GM19025 (cell line): ENCODE results near the gene SRPX2.

ENCODE experiments used
- ATAC-seq: cut with Tn5 transposase; IDR thresholded peaks from one replicate; pipeline ENCODE4 v1.9.1; 2021; ENCODE audit warnings: mild to moderate bottlenecking, low read depth, moderate library complexity; ENCODE audit not compliant: unreplicated experiment

The SRPX2 gene

DNA sequence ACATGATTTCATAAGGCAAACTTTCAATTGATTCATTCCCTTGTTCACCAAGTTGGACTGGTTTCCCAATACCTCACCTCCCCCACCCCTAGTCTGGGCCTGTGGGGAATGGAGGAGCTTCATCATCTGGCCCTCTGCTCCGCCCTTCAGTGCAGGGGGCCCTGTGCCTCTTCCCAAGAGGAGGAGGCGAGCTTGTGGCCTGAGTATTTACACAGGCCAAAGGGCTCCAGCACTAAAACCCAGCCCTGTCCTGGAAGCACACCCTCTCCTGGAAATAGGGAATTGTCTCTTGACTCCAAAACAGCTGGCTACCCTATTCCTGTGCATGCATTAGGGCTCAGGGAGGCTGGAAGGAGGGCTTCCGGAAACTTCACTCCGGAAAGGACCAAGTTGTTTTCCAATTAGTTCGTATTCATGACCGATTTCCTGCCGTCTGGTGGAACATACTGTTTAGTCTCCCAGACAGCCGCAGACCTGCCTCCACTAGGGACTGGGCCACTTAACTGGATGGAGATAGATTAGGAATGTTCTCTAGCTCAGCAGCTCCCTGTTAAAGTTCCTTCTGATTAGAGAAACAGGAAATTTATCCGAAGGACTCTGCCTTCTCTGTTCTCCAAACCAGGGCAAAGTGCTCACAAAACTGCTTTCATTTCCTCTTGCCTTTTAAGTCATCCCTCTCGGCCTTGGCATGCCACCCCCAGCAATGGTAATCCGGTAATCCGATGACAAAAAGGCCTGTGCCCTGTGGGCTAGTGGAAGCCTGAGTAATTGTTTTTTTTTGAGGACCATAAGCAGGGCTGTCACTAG lies 5.8 kb downstream of the SRPX2 start:
- ATAC-seq, result no peak

DNA sequence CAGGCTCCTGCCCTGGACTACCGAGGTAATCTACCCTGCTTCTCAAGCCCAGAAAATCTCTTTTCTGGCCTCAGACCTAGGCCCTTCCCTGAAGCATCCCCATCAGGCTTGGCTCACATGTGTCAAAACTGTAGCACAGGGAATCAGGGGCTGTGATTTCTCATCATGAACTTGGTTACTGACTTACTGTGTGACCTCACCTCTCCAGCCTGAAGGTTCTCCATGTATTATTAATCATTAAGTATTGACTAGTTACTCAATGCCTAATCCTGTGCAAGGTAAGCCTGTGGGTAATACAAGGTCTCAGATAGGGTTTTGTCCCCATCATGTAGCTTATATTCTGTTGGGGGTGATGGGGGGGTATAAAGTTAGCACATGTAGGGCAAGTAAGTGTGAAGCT lies 6.8 kb downstream of the SRPX2 start:
- no peak for ATAC-seq

DNA sequence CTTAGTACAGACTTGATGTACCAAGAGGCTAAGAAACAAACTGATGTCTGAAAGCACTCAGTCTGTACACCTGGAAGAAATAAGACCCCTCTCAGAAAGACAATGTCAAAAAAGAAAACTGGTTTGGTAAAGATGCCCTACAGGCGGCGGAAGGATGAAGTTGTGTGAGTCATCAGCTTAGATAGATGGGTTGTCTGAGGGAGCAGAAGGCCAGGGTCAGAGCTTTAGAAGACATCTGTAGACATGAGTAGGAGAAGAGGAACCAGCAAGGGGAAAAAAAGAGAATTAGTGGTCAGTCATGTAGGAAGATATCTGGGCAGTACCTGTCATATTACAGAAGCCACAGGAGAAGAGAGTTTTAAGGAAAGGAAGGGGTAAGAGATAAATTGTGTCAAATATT lies 8.3 kb downstream of the SRPX2 start:
- no peak for ATAC-seq

DNA sequence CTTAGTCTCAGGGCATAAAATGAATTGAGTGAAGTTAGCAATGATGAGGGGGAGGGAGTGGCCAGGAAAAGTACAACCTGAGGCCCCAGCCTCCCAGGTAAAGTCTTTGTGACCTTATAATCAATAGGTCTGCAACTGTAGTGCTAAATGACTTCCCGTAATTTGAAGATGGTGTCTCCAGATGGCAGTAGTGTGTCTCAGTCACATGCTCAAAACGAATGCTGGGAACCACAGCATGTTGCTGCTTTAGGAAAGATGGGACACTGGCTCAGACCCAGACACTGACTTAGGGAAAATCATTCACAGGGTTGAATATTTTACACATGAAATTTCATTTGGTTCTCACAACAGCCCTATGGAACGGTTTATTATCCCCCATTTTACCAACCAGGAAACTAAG lies 10.3 kb downstream of the SRPX2 start:
- ATAC-seq, result no peak

DNA sequence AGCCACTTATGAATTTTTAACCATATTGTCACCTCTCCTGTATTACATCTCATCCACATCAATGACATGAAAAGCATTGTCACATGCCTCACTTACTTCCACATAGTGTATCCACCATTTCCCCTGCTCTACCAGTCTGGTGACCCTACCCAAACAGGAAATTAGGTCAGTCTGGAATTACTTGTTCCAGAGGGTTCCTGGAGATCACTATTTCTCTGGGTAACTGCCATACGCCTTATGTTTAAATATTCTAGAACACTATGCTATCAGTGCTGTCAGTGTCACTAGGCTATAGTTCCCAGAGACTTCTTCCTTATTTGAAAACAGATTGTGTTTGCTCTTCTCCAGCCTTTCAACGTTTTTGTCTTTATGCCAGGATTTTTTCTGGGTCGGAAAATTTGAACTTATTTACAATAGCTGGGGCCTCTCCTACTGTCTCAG lies 15.0 kb downstream of the SRPX2 start:
- no peak for ATAC-seq

DNA sequence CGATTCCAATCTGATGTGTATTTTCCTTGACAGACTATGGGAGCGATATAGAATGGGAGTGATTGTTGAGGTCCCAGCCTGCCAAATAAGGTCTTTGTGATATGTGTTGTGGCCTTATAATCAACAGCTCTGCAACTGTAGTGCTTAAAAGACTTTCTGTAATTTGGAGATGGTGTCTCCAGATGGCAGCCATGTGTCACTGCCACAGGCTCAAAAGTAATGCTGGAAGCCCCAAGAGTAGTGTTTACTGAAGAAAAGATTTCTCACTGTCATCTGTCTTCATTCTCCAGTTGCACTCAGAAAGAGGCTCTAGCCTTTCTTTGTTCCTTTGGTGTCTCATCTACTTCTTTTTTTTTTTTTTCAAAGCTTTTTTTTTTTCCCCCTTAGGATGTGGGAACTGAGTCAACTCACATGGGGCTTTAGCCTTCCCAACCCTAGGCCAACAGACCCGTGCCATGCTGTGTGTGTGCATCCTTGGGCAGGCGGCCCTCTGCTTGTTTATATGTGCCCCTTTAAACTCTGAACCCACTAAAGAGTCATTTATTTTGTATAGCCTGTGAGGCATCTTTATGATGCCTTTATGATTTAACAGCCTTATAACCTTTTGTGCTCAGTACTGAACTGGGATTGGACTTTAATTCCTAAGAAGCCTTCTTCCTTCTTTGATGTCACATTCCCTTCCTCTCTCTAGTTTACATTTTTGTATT lies 15.6 kb downstream of the SRPX2 start:
- no peak for ATAC-seq

DNA sequence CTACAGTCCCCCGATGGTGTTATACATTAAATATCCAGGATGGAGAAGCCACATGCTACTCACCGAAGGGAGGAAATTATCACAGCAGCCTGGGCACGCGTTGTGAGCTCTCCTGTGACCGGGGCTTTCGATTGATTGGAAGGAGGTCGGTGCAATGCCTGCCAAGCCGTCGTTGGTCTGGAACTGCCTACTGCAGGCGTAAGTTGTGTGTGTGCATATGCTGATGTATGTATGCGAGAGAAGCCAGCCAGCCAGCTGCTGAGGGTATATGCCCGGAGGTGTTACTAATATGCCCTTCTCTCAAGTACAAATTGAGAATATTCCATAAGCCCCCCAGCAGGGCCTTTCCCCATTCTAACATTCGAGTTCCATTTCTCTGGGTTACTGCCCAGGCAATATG lies 18.2 kb downstream of the SRPX2 start:
- no peak for ATAC-seq

DNA sequence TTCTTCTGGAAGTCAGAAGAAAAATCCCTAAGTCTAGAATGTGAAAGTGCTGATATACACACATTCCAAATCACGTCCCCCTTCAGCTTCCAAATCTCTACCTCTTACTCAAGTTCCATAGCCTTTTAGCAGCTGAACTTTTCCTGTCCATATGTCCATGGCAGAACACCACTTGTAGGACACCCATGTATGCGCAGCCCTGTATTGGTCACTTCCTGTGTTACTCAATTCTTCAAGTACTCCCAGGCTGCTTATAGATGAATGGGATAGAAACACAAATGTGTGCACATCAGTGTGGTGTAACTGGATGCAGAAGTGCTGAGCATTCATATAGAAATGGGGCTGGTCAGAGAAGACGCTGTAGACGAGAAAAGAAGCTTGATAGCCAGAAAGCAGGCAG lies 18.8 kb downstream of the SRPX2 start:
- no peak for ATAC-seq

DNA sequence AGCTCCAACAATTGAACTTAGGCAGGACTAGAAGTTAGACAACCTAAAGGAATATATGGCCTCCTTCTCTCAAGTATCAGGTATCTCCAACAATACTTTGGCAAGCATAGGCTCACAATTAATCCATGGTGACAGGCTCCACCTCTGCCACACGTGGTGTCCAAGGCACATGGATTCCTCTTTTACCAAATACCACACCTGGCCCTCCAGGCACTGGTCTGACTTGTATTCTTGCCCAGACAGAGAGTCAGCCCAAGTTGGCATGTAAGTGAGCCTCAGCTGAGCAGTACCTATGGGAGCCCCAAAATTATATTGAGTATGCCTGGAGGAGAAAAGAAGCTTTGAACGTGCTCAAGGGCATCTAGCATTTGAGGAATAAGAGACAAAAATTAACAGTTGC lies 19.6 kb downstream of the SRPX2 start:
- no peak for ATAC-seq

DNA sequence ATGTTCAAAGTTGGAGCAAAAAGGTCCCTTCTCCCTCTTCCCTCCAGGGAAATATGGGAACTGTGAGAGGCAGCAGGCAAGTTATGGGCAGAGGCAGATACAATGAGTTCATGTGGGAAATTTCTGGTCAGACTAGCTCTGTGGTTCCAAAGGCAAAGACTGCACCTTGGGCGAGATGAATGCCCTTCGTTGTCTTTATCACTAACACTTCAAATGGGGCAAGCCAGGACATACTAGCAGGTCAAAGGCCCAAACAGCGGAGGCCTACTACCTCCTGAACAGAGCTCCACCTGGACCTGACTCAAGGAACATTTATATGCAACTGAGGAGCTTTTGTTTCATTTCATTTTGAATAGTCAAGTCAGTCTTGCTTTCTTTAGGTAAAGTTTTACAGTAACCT lies 29.0 kb downstream of the SRPX2 start:
- ATAC-seq, result no peak

DNA sequence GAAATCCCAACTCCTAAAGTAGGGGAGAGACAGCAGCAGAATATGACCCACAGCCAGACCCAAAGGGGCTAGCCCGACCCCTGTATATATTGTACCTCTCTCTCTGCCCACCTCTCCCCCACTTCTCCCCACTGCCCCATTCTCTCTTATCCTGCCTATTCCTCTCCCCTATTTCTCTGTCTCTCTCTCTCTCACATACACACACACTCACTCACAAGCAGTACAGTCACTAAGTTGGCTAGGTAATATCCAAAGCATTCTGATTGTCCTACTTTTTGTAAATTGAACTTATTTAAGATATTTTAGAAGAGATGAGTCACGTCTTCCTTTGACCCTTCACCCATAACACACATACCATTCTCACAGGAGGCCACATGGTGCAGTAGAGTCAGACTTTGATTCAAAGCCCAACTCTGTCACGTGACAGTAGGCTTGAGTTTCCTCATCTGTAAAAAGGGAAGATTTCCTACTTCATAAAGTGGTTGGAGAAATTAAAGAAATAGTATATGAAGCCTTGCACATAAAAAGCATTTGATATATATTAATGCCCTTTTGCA lies 29.5 kb downstream of the SRPX2 start:
- ATAC-seq, result no peak

DNA sequence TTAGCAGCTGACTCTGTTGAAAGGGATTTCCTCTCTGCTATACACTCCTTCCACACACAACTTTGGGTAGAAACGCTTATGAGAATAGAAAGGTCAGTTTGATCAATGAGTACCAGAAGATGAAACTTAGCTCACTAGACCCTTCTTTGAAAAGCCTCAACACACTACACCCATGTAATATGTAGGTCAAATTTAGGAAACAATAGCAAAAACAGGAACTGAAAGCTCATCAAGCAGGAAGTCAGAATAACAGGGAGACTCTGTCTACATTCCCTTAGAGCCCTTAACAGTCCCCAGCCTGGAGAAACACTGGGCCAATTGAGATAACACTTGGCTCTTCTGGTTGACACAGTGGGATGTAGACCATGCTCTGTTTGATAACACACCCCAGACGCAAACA lies 30.7 kb downstream of the SRPX2 start:
- no peak for ATAC-seq

DNA sequence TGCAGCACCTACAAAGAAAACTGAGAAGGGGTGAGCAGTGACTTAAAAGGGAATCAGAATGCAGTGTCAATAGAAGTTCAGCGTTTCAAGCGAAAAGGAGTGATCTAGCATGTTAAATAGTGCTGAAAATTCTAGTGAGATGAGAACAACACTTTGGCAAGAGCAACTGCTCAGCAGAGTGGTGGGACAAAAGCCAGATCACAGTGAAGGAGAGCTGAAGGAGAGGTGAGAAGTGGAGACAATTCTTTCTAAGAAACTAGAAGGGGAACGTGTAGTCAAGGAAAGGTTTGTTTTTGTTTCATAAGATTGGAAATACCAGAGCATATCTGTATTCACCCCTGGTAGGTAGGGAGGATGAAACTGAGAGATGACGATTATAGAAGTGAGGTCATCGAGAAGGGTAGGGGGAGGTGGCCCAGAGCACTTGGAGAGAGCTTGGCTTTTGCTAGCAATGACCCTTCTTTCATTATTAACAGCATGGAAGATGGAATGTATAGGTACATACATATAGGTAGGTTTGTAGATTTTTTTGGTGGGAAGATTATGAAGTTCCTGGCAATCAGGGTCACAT lies 33.7 kb downstream of the SRPX2 start:
- no peak for ATAC-seq

DNA sequence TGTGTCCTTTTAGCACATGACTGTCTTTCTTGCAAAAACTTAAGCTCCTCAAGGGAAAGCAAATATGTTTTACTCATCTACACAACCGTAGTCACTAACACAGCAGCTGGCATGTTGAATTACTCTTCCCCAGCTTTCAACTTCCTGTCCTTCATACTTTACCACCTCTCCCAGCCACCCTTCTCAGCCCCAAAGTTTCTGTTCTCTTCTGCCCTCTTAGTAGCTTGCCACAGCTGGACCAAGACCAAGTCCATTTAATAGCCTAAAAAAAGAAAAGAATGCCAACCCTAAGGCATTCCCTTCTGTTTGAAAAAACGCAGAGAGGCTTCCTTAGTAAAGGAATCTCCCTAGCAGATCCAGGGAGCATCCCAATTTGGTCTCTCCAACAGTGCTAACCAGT lies 36.8 kb downstream of the SRPX2 start:
- ATAC-seq, result no peak

DNA sequence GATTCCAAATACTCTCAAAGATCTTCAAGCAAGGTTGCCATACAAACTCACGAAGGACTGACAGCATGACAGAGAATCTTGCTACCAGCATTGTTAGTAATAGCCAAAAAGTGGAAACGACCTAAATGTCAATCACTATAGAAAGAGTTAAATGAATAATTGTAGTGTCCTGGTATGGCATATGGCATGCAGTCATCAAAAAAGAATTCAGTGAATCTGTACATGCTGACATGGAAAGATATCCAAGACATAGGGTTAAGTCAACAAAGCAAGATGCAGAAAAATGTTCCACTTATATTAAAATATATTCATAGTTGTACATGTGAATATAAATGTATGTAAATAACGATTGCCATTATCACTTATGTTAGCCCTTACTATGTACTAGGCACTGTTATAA lies 37.6 kb downstream of the SRPX2 start:
- no peak for ATAC-seq

DNA sequence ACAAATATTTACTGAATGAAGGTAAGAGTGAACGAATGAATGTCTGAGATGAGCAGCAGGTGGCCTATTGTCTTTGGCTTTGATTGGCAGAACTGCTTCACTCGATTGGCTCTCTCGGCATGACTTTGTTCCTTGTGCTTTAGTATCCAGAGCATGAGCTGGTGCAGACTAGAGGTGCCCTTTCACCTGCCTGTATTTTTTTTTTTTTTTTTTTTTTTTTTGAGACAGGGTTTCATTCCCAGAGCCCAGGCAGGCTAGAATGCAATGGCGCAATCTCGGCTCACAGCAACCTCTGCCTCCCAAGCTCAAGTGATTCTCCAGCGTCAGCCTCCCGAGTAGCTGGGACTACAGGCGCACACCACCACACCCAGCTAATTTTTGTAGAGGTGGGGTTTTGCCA lies 38.9 kb downstream of the SRPX2 start:
- no peak for ATAC-seq

DNA sequence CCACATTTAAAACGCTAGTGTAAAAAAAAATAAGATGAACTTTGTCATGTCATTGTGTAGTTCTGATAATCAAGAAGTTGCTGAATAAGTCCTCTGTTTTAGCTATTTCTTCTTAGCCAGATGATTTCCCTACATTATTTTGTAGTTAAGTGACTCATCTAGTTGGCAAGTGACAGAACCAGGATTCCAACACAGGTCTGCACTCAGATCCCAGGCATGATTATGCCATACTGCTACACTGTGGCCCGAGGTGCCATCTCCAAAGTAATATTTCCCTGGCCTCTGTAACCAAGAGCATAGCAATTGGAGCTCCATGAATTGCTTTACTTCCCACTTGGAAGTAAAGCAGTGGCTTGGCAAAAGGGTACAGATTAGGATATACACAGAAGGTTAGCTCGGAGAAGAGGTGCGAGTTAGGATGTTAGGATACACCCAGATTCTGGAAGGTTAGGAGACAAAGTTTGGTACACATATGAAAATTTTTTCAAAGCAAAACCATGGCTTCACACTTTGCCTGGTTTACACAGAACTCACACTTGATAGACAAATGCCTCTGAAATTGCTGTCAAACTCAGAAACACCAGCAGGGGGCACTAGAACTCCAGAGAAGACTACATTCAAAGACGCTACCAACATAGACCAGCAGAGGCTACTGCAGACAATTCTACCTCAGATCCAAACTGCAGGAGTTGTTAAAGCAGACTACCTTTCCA lies 41.4 kb downstream of the SRPX2 start:
- peak; percentile 58 for ATAC-seq

DNA sequence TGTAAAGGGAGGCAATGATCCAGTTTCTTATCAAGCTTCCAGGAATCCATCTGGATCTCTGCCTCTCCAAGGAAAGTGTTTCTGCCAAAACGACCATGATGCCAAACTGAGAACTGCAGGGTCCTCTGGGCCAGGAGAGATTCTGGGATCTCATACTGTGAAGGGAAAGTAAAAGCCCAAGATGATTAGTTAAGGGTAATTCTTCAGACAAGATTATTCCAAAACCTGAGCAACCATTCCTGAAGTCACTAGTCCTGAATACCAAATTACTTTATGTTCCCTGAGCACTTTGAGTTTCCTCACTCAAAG lies 42.0 kb downstream of the SRPX2 start:
- peak; percentile 10 for ATAC-seq

DNA sequence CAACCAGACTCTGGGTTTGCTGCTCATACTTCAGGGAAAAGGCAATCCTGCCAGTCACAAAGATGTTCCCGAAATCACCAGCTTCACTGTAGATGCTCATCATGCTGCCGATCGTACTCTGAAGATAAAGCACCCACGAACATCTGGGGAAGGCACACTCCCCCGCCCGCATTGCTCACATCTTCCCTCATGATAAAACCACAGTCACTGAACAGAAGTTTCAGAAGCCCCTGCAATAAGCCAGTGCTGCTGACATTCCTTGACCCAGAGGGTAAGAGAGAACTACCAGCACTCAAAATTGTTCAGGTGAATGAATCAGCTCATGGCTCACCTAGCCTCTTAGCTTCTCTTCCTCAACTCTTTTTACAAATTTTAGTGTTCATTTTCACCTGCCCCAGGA lies 43.1 kb downstream of the SRPX2 start:
- ATAC-seq, result no peak

DNA sequence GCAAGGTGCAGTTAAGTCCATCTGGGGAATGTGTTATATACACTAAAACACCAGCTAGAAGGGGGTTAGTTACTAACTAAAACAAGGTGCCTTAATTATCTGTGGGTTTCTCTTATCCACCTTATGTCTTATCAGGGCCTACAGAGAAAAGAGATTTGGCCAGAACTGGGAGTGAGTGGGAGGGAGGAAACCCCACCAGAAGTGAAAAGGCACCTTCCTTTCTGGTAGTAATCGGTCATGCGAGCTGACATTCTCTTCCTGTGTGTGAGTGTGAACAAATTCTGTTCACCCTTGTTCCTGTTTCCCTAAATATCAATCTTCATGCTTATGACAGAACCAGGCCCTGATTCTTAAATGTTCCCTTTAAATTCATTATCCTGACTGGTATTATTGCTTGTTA lies 43.5 kb downstream of the SRPX2 start:
- ATAC-seq, result no peak

DNA sequence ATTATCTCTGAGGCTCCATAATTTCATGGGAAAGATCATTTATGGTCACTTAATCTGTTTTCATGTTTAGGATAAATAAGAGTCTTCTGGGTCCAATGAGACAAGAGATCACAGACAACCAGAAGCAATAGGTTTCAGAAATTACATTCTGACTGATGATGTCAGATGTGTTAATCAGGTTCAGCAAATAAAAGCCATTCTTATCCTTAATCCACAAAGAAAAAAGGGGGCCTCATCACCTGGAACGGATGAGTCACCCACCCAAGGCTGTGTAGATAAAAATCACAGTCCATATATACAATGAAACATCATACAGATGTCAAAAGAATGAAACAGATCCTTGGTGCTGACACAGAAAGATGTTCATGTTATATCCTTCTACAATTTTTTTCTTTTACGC lies 51.3 kb downstream of the SRPX2 start:
- no peak for ATAC-seq
